GM21717 (cell line): Measurements from ENCODE around the gene ATOX1.
A peak's percentile ranks its signal among the peaks of the same experiment; 100 is the strongest.
"Not testable (repeated sequence)": the region's sequence is repeated elsewhere in the genome, so short reads cannot be mapped to it uniquely, and the experiment has no call there.

Source experiments
- ATAC-seq: cut with Tn5 transposase; IDR thresholded peaks from one replicate; pipeline ENCODE4 v1.9.1; 2021; ENCODE audit warnings: mild to moderate bottlenecking, moderate library complexity; ENCODE audit not compliant: unreplicated experiment

ATOX1 gene

DNA sequence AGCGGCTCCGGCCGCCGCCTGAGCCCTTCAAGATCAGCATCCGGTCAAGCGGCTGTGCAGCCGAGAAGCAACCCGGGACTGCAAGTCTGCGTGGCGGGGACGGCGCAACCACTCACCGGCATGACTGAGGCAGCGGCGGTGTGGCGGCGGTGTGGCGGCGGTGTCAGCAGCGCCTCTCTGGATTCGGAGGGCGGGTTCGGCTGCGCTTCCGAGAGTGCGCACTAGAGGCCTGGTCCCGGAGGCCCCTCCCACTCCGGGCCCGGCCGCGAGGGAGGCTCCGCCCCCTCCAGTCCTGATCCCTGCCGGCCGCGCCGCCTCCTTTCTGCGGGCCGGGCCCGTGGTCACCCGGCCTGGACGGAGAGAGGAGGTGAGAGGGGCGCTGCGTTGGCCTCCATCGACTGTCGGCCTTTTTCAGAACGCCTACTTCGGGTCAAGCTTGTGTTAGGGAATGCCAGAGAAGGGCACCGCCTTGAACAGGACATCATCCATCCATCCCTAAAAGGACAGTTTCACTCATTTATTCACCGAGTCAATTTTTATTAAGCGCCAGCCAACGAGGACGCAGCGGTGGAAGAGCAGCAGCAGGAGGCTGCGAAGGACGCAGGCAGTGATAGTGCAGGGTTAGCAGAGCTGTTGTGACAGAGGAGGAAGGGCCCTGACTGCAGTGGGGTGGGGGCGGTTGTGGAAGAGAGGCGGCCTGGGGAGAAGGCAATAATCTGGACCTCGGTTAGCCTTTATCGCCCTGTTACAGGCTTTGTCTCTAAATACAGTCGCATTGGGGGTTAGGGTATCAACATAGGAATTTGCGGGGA is at the start of gene ATOX1:
TSS of gene ATOX1 (minus strand) at position 202 of the 812 bp plus-strand sequence. CDS start at position 122, 80 bp downstream.
- ATAC-seq: peak; percentile 93

DNA sequence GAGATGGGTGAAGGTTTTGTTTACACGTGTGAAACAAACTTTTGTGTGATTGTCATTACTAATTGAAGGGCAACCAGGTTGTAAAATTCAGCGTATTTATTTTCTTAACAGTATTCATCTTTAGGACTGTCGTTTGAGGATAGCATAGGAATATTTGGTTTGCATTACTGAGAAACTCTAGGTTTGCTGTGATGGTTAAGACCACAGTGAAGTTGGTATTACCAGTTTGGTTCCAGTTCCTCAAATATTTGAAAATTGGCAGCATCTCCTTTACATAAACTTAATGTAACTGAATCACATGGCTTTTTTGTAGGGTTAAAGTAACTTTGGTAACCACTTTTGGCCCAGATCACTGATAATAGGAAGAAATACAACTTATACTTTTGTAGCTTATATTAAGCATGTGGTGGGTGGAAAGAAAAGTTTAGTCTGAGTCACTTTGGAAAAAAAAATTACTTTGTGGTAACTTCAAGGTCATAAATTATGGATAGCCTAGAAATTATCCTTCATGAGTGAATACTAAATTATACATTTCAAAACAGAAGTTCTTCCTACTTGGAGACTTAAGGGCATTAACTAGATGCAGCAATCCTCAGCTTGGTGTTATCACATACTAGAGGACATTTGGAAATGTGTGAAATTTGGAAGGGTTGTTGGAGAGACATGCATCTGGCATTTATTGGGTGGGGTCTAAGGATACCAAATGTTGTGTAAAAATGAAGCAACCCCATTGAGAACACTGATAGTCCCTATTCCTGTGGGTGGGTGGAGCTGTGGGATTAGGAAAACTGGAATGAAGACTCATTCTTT is 47.2 kb upstream of the ATOX1 start:
- ATAC-seq: no peak

GRCh38 chr5:151800532-151800931 is 42.1 kb upstream of the ATOX1 start:
- ATAC-seq: no peak

DNA sequence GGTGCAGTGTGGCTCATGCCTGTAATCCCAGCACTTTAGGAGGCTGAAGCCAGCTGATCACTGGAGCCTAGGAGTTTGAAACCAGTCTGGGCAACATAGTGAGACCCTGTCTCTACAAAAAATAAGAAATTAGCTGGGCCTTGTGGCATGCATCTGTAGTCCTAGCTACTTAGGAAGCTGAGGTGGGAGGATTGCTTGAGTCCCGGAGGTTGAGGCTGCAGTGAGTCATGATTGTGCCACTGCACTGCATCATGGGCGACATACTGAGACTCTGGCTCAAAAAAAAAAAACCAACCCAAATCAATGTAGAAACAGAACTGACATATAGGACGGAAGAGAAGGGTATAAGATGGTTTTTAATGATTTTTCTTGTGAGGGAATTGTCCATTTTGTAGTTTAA is 41.0 kb upstream of the ATOX1 start:
- ATAC-seq: no peak

DNA sequence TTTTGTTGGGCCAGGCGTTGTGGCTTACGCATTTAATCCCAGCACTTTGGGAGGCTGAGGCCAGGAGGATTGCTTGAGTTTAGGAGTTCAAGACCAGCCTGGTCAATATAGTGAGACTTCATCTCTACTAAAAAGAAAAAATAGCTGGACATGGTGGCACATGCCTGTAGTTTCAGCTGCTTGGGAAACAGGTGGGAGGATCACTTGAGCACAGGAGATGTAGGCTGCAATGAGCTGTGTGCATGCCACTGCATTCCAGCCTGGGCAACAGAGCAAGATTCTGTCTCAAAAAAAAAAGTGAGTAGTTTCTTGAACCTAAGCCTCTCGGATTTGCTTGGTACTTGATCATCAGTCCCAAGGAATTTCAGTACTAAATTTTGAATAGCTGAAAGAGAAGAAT is 40.2 kb upstream of the ATOX1 start:
- no peak for ATAC-seq

DNA sequence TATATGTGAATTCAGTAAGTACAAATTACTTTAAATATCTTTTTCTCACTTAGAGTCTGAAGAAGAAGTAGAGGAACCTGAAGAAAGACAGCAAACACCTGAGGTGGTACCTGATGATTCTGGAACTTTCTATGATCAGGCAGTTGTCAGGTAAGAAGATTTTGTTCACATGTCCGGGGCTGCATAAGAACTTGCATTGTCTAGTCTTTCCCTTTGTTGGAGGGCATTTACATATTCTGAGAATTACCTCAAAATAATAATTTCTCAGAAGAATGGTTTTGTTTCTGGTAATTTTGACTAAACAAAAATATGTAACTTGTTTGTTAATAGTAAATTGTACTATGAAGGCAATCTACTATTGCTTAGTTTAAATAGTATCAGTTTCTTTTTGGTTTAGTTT is 37.0 kb upstream of the ATOX1 start:
- ATAC-seq: no peak

DNA sequence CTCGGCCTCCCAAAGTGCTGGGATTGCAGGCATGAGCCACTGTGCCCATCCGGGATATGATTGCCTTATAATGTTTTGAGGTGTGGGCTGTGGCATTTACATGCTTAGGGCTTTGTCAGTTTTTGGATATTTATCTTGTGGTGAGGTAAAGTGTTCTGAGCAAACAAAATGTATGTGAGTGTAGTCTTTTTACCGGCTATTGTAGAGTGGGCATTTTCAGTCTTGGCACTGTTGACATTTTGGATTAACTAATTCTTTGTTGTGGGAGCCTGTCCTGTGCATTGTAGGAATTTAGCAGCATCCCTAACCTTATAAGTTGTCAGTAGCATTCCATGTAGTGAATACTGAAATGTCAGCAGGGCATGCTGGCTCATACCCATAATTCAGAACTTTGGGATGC is 34.9 kb upstream of the ATOX1 start:
- ATAC-seq: no peak

DNA sequence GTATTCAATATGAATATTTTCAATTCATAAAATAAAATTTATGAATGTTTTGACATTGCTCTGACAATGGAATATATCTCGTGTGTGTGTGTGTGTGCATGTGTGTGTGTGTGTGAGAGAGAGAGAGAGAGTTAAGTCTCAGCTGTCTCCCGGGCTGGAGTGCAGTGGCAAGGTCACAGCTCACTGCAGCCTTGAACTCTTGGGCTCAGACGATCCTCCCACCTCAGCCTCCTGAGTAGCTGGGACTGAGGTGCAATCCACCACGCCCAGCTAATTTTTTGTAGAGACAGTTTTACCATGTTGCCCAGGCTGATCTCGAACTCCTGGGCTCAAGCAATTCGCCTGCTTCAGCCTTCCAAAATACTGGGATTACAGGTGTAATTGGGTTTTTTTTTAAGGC is 29.4 kb upstream of the ATOX1 start:
- ATAC-seq: no peak

GRCh38 chr5:151786468-151786867 is 28.0 kb upstream of the ATOX1 start:
- ATAC-seq: no peak

GRCh38 chr5:151784141-151784540 is 25.7 kb upstream of the ATOX1 start:
- ATAC-seq: no peak

DNA sequence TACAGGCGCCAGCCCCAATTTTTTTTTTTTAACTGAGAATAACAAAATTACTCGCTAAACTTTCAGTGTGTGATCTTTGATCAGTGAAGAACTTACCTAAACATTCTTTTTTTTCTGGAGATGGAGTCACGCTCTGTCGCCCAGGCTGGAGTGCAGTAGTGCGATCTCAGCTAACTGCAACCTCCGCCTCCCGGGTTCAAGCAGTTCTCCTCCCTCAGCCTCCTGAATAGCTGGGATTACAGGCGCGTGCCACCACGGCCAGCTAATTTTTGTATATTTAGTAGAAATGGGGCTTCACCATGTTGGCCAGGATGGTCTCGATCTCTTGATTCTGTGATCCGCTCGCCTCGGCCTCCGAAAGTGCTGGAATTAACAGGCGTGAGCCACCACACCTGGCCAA is 25.2 kb upstream of the ATOX1 start:
- not testable (repeated sequence) for ATAC-seq

GRCh38 chr5:151781201-151781600 is 22.8 kb upstream of the ATOX1 start:
- ATAC-seq: no peak

DNA sequence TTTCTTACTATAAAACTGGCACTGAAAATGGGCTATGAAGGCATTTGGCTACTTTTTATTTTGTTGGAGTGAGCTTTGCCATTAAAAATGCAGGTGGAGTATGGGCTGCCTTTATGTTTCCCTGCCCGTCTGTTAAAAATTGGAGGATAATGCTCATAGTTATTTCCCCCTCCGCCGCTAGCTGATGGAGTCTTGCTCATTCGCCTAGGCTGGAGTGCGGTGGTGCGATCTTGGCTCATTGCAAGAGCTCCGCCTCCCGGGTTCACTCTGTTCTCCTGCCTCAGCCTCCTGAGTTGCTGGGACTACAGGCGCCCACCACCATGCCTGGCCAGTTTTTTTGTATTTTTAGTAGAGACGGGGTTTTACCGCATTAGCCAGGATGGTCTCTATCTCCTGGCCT is 21.9 kb upstream of the ATOX1 start:
- ATAC-seq: no peak

DNA sequence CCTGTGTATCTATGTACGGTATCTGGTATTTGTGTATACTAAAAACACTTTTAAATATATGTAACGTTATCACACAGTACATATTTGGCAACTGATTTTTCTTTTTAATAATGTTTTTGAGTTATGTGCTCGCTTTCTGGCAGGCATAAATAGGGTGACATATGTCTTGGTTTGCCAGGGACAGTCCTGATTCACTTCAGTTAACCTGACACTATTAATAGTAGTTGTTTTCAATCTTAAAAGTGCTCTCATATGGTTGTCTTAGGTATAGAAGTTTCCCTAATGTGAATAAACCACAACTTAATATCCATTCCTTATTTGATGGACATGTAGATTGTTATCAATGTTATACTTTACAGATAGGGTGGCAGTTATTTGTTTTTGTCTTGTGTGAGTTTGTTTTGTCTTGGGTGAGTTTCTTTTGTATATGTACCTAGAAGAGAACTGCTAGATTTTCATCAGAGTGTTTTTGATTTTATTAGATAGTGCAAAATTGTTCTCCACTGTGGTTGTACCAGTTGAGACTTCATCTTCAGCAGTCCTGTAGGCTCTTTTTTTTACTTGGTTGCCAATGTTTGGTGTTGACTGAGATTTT is 21.2 kb upstream of the ATOX1 start:
- no peak for ATAC-seq

DNA sequence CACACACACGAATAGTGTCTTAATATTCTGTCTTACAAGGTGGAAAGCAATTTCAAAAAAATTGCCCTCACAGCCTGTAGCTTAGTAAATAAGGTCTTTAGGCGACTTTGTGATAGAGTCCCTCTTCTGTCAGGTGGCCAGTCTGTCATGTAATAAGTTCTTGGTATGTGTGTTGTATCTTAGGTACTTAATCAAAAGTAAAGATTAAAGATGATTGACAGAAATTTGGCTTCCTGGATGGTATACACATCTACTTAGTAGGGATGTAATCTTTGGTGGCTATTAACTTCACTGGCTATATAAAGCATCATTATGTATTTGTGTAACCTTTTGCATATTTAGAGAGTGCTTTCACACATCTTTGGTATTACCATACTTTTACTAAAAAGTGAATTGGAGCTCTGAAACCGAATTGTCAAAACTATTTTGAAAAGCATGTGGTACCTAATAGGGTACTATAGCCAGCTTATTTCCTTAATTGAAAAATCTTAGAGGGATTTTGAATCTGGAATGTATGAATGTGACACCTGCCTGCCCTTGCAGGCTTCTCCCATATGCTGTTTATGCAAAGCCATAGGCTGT is 16.7 kb upstream of the ATOX1 start:
- ATAC-seq: no peak

DNA sequence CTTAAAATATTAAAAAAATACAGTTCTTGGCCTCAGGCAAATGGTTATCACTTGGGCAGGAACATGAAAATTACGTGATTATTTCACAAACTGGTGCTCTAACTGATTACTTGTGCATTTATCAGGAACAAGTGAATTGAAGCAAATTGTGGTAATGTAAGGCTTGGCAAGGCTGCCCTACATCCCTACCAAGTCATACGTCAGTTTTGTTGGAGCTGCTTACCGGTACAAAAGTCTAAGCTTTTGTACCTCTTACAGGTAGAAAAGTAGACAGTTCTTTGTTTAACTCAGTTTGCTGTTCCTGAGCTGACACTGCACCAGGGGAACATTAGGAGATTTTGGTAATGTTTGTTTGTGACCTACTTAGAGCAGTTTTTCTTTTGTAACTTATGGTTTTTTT is 15.5 kb upstream of the ATOX1 start:
- ATAC-seq: no peak

DNA sequence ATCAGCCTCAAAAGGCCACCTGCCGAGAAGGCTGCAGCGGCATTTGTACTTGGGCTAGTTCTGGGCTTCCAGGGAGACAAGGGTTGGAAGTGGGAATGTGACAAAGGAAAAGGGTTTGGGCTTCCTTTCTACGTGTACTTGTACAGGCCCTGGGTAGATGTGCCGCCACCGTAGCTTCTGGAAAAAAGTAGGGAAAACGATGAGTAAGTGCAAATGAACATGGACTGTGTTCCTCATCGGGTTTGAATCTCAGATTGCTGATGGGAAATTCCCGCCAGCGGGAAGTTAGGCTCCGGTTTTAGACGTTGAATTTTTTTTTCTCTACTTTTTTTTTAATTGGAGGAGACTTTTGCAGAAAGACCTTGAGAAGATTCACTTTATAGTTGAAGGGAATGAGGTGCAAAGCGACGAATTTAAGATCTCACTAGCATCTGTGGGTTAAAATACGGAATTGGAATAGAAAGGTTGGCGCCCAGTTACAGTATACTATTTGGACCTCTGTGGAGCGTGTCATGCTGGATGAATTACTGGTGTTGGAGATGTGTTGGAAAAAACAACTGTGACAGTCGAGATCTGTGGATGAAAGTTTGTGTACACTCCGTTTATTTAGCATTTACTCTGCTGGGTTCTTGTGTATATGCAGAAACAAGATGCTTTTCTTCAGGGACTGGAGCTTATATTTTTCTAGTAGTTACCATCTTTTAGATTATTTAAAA is 14.6 kb upstream of the ATOX1 start:
- no peak for ATAC-seq

DNA sequence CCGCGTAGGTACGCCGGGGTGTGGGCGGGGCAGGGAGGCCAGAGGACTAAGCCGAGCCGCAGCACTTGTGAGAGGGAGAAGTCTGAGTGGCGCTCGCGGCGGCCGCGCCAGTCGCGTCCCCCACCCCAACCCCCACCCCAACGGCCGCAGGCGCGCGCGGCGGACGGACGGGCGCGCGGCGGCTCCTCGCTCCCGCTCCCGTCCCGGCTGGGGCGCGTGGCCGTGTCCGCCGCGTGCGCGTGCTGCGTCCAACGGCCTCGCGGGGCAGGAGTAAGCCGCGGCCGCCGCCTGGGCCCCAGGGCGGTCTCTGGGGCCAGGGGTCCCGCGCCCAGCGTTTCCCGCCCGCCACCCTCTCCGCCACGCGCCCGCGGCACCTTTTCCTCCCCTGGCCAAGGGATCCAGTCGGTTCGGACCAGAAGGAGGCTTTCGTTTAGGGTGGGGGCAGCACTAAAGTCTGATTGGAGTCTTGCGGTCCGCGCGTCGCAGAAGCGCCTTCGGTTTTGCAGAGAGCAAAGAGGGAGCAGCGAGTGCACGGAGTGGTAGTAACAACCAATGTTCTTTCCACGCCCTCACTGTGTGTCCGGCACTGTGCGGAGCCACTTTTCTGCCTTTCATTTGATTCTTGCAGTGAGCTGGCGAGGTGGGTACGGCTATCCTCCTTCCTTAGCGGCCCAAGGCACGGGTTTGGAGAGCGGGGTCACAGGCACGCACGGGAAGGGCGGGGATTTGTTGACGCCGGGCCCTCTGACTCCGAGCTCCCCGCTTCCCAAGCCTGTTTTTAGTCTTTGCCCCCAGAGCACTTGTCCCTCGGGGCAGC is 13.8 kb upstream of the ATOX1 start:
- no peak for ATAC-seq

DNA sequence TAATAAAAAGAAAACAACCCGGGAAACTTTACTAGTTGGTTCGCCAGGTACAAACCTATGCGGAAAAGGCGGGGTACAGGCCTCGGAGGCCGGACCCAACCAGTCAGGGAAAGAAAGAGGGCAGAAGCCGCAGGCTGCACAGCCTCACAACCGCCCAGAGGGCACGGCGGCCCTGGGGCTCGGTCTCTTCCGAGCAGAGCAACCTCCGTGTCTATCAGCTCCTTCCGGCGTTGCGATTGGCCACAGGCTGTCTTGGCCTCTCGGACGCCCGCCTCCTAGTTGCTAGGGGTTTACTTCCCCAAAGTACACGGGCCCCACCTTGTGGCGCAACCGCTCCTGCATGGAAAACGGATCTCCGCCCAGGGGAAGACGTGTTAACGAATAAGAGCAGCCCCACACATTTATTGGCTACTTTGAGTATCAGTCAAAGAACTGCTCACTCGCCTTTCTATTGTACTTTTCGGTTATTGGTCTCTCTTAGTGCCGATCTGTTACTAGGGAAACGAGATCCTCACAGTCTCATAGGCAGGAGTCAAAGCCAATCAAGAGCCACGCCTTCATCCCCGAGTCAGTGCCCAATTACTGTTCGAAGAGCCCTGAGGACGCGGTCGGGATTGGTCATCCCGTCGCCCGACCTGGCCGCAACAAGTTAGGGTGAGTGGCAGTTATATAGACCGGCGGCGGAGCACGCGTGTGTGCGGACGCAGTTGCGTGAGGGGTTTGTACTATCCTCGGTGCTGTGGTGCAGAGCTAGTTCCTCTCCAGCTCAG is 13.0 kb upstream of the ATOX1 start, which contains the start of gene G3BP1:
TSS of gene G3BP1 (plus strand) at position 696 of the 770 bp plus-strand sequence. CDS start 14,667 bp downstream, outside the sequence.
- ATAC-seq: peak; percentile 88
